Caco-2 (cell line): ENCODE data around the gene ENDOV. TPM values are rescaled to one million over a fixed set of nuclear protein-coding genes. Genes with fewer than 3 reads are reported as not detected.

Experiments used
- BruUV-seq: library from RNA; stranded (reverse); fragments of 400-500 nt; replicated peaks from 2 replicates; lab custom pipeline; 2021; lab: Mats Ljungman, UMichigan
- CTCF ChIA-PET: fragments of 300-600 bp; sonication (Branson Sonifier 250); formaldehyde crosslinking; loops from one replicate; lab custom pipeline; 2022; ENCODE audit warnings: antibody characterized with exemption; lab: Charles Lee
- POLR2A ChIA-PET: fragments of 300-600 bp; sonication (Branson Sonifier 250); formaldehyde crosslinking; loops from one replicate; lab custom pipeline; 2022; ENCODE audit warnings: antibody characterized with exemption; lab: Charles Lee
- DNase-seq, 2 experiments: peaks; one replicate each; pipeline versions ENCODE4 v3.0.0 to v3.0.0-alpha.2; 2020 to 2022
- H3K27me3 ChIP-seq: replicated peaks from 2 replicates; pipeline ENCODE4 v1.6.0; 2011; ENCODE audit warnings: low read length; ENCODE audit not compliant: control insufficient read depth, insufficient read depth
- H3K36me3 ChIP-seq: 2 replicates; pipeline ENCODE4 v1.5.1; 2011; ENCODE audit warnings: low read length; ENCODE audit not compliant: control insufficient read depth, insufficient read depth
- H3K4me1 ChIP-seq: fragments of 250-450 bp; sonication (Bioruptor Pico); 2 replicates; pipeline ENCODE4 v1.5.1; 2020; ENCODE audit warnings: mild to moderate bottlenecking
- H3K4me3 ChIP-seq: 2 replicates; pipeline ENCODE4 v1.5.1; 2011; ENCODE audit warnings: low read depth, mild to moderate bottlenecking, control low read depth, low read length
- H3K9me3 ChIP-seq: fragments of 250-450 bp; sonication (Bioruptor Pico); 2 replicates; pipeline ENCODE4 v1.5.1; 2020; ENCODE audit warnings: mild to moderate bottlenecking, moderate library complexity
- H3K27ac Mint-ChIP-seq: one replicate; pipeline ENCODE4 v1.8.0; 2022; ENCODE audit warnings: mixed read lengths; ENCODE audit not compliant: unreplicated experiment
- H3K27me3 Mint-ChIP-seq: one replicate; pipeline ENCODE4 v1.8.0; 2022; ENCODE audit warnings: mixed read lengths; ENCODE audit not compliant: insufficient read depth, unreplicated experiment
- H3K36me3 Mint-ChIP-seq: one replicate; pipeline ENCODE4 v1.8.0; 2022; ENCODE audit warnings: mild to moderate bottlenecking, mixed read lengths; ENCODE audit not compliant: insufficient read depth, unreplicated experiment
- H3K4me1 Mint-ChIP-seq: one replicate; pipeline ENCODE4 v1.8.0; 2022; ENCODE audit warnings: low read depth, mixed read lengths; ENCODE audit not compliant: unreplicated experiment
- H3K4me3 Mint-ChIP-seq: one replicate; pipeline ENCODE4 v1.8.0; 2022; ENCODE audit warnings: mild to moderate bottlenecking, moderate library complexity, mixed read lengths; ENCODE audit not compliant: unreplicated experiment
- H3K9me3 Mint-ChIP-seq: one replicate; pipeline ENCODE4 v1.8.0; 2022; ENCODE audit warnings: mixed read lengths; ENCODE audit not compliant: unreplicated experiment
- intact Hi-C: fragments of 100-400 bp; cut with micrococcal nuclease; formaldehyde crosslinking; loops from one replicate; pipeline ENCODE4 v1.10.0; 2022; ENCODE audit not compliant: unreplicated experiment
- total RNA-seq: library from RNA; stranded (reverse); gene quantifications from 2 replicates; pipeline ENCODE4 v1.2.3, GENCODE V29; 2022
- TF ChIP-seq, protein P1 (sequence below), 2 experiments: fragments of 200-600 bp in 1 of 2; IDR thresholded peaks; 1 replicate in 1 of 2; 2 replicates in 1 of 2; pipeline versions ENCODE4 v1.5.1 to v1.8.0; 2011 to 2022; ENCODE audit warnings: antibody characterized with exemption in 1 of 2, control low read depth in 1 of 2, inconsistent platforms in 1 of 2, low read depth in 1 of 2, low read length in 1 of 2, mild to moderate bottlenecking in 1 of 2, moderate library complexity in 1 of 2; ENCODE audit not compliant: insufficient read depth in 1 of 2, severe bottlenecking in 1 of 2, unreplicated experiment in 1 of 2

ENDOV gene
- total RNA-seq, 1 experiment from 2014 or later, result 21.5 TPM

DNA sequence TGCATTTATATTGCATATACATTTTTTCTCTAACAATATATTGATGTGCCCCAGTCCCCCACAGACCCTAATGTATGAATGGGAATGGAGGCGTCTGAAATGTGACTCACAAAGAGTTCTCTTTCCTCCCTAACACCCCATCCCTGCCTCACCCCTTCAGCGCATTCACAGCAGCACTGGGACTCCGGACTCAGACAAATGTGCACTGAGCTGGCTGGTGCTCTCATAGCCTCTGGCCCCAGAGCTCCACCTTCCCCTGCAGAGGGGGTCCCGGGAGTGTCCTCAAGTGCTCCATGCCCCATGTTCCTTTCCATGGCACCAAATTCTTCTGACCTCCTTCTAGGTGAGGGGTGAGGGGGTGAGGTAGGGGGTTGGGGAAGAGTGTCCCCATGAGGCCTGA is 40.8 kb downstream of the ENDOV start:
- ChIA-PET POLR2A (interaction anchor here (0.6 kb wide), 1 partner anchor 1042 kb away, joined by 19 read pairs; no protein-coding TSS in a partner anchor), CTCF (interaction anchor here (0.6 kb wide), 1 partner anchor 333 kb away, joined by 3 read pairs; no protein-coding TSS in a partner anchor)
- Mint-ChIP-seq H3K9me3 (no peaks in the 10 kb centered on the region), H3K4me1 (no peaks in the 10 kb centered on the region), H3K27ac (peak overlapping the region; percentile 97), H3K4me3 (peak overlapping the region; percentile 89), H3K36me3 (peaks cover 19% of the 10 kb centered on the region), H3K27me3 (peaks cover 5% of the 10 kb centered on the region)
- TF ChIP-seq, protein P1, sequence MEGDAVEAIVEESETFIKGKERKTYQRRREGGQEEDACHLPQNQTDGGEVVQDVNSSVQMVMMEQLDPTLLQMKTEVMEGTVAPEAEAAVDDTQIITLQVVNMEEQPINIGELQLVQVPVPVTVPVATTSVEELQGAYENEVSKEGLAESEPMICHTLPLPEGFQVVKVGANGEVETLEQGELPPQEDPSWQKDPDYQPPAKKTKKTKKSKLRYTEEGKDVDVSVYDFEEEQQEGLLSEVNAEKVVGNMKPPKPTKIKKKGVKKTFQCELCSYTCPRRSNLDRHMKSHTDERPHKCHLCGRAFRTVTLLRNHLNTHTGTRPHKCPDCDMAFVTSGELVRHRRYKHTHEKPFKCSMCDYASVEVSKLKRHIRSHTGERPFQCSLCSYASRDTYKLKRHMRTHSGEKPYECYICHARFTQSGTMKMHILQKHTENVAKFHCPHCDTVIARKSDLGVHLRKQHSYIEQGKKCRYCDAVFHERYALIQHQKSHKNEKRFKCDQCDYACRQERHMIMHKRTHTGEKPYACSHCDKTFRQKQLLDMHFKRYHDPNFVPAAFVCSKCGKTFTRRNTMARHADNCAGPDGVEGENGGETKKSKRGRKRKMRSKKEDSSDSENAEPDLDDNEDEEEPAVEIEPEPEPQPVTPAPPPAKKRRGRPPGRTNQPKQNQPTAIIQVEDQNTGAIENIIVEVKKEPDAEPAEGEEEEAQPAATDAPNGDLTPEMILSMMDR (IDR thresholded peaks at IDR 0.05; ENCODE audit: insufficient read depth in 1 of 2, low read depth in 1 of 2, low read length in 1 of 2, severe bottlenecking in 1 of 2, unreplicated experiment in 1 of 2), result no peak
- Histone ChIP-seq H3K27me3 (no peaks in the 10 kb centered on the region), H3K4me3 (peak overlapping the region; percentile 91), H3K36me3 (no peaks in the 10 kb centered on the region), H3K9me3 (no peaks in the 10 kb centered on the region), H3K4me1 (peaks cover 9% of the 10 kb centered on the region)
- no peak for DNase-seq
- intact Hi-C loops, result loop anchor here (1.0 kb wide), 1 partner anchor 89 kb away; the partner anchor contains the start of gene RPTOR
- no TSS peak for BruUV-seq

DNA sequence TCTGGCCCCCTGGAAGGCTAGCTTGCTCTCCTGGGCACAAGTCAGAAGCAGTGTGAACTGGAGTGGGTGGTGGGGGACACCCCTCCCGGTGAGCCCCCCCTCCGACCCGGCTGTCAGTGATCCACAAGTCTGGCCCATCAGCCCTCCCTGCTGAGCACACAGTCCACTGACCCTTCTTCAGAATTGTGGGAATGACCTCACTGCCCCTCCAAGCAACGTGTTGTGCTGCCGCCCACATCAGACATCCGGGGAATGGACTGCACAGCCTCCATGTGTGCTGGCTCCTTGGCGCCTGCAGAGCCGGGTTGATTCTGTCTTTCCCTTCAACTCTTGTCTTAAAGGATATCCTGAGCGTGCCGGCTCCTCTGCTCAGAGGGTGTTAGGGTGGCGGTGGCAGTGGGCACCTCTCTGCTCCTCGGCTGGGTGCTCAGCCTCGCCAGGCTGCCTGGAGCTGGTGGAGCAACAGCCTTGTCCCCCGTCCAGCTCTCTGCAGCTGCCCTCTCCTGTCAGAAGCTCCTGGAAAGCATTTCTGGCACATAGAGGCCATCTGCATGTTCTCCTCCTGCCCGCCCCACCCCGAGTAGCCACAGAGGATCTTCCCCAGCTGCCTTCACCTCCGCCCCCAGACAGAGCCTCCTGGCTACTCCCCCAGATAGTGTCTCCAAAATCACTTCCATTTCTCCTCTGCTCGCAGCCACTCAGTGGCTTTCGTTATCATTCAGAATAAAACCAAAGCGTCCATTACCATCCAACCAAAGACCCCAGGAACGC is 41.7 kb downstream of the ENDOV start:
- Histone ChIP-seq H3K4me1 (peaks cover 9% of the 10 kb centered on the region), H3K27me3 (no peaks in the 10 kb centered on the region), H3K36me3 (no peaks in the 10 kb centered on the region), H3K4me3 (no peak overlapping the region), H3K9me3 (no peaks in the 10 kb centered on the region)
- no TSS peak for BruUV-seq
- H3K4me3 Mint-ChIP-seq, result no peak overlapping the region
- no peaks in the 10 kb centered on the region for H3K4me1 Mint-ChIP-seq
- no peaks in the 10 kb centered on the region for H3K9me3 Mint-ChIP-seq
- peaks cover 8% of the 10 kb centered on the region for H3K27me3 Mint-ChIP-seq
- H3K27ac Mint-ChIP-seq, result no peak overlapping the region
- ChIA-PET POLR2A (no interaction called here), CTCF (no interaction called here)
- TF ChIP-seq, protein P1 (IDR thresholded peaks at IDR 0.05; ENCODE audit: insufficient read depth in 1 of 2, low read depth in 1 of 2, low read length in 1 of 2, severe bottlenecking in 1 of 2, unreplicated experiment in 1 of 2), result no peak
- intact Hi-C loops, result no loop called here
- no peak for DNase-seq
- H3K36me3 Mint-ChIP-seq, result peaks cover 19% of the 10 kb centered on the region

DNA sequence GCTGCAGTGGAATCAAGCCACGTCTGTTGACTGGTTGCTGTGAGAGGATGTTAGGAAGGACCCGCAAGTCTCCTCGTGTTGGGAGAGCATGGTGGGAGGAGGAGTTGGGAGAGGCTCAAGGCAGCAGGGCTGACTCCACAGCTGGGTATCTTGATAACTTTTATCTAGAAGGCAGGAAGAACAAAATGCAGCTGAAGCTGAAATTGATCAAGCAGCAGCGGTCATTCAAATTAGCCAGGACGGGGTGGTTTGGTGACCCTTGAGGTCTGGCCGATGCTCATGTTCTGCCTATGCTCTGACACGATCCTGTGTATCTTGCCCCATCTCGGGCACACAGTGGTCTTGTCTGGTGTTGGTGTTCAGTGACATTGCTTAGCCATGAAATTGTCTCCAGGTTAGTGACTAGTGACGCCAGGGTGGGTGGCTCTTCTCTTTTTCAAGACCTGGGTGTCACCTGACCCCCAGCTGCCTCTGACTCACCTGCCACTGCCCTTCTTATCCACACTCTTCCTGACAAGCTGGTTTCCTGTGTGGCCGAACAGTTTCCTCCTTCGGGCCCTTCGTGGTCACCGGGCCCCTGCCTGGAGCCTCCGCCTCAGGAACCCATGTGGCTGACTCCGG is 42.4 kb downstream of the ENDOV start:
- H3K36me3 Mint-ChIP-seq, result peaks cover 19% of the 10 kb centered on the region
- CTCF ChIA-PET, result interaction anchor here (0.6 kb wide), 1 partner anchor 773 kb away, joined by 3 read pairs; no protein-coding TSS in a partner anchor
- peaks cover 11% of the 10 kb centered on the region for H3K27me3 Mint-ChIP-seq
- H3K9me3 Mint-ChIP-seq, result no peaks in the 10 kb centered on the region
- Histone ChIP-seq H3K9me3 (no peaks in the 10 kb centered on the region), H3K4me1 (peaks cover 9% of the 10 kb centered on the region), H3K4me3 (no peak overlapping the region), H3K36me3 (no peaks in the 10 kb centered on the region), H3K27me3 (no peaks in the 10 kb centered on the region)
- intact Hi-C loops, result no loop called here
- H3K4me3 Mint-ChIP-seq, result no peak overlapping the region
- H3K27ac Mint-ChIP-seq, result no peak overlapping the region
- TF ChIP-seq, protein P1 (IDR thresholded peaks at IDR 0.05; ENCODE audit: insufficient read depth in 1 of 2, low read depth in 1 of 2, low read length in 1 of 2, severe bottlenecking in 1 of 2, unreplicated experiment in 1 of 2), result no peak
- H3K4me1 Mint-ChIP-seq, result no peaks in the 10 kb centered on the region
- no peak for DNase-seq
- BruUV-seq, result no TSS peak
- POLR2A ChIA-PET, result no interaction called here
